Large intestine (tissue), 3 donors: ENCODE data around the gene STK39. TPM values are rescaled to one million over a fixed set of nuclear protein-coding genes. Genes with fewer than 3 reads are reported as not detected.
A peak's percentile ranks its signal among the peaks of the same experiment; 100 is the strongest.

ENCODE experiments used
- DNase-seq, 2 donors: peaks; one replicate each; pipeline versions ENCODE4 v3.0.0 to v3.0.0-alpha.2; 2013
- H3K27ac ChIP-seq: one replicate; pipeline ENCODE4 v1.5.1; 2013; ENCODE audit warnings: low read length
- H3K27me3 ChIP-seq: 2 replicates; pipeline ENCODE4 v1.6.1; 2013; ENCODE audit warnings: low read length; ENCODE audit not compliant: control insufficient read depth, insufficient read depth
- H3K36me3 ChIP-seq: 2 replicates; pipeline ENCODE4 v1.6.1; 2013; ENCODE audit warnings: low read length; ENCODE audit not compliant: control insufficient read depth, insufficient read depth
- H3K4me1 ChIP-seq: one replicate; pipeline ENCODE4 v1.6.1; 2013; ENCODE audit warnings: low read length; ENCODE audit not compliant: control insufficient read depth, insufficient read depth
- H3K4me3 ChIP-seq: one replicate; pipeline ENCODE4 v1.5.1; 2013; ENCODE audit warnings: low read length
- H3K9me3 ChIP-seq: one replicate; pipeline ENCODE4 v1.6.1; 2013; ENCODE audit warnings: mild to moderate bottlenecking, low read depth, low read length, moderate library complexity; ENCODE audit not compliant: control insufficient read depth
- WGBS: methylation state at CpG from one replicate; pipeline ENCODE4 v1.1.5; 2013; ENCODE audit warnings: low lambda C conversion rate; ENCODE audit not compliant: insufficient coverage; 5-methylcytosine and 5-hydroxymethylcytosine counted together
- polyA plus RNA-seq: library from polyadenylated mRNA; unstranded; fragments of 120-200 nt; gene quantifications from one replicate; pipeline ENCODE4 v1.2.1, GENCODE V29; 2013

The STK39 gene
- polyA plus RNA-seq, 1 donor, result 22.4 TPM

GRCh38 chr2:168008646-168009195, 238.7 kb downstream of the STK39 start:
- H3K27ac ChIP-seq, result peak overlapping the region; percentile 58
- peaks cover 14% of the 10 kb centered on the region for H3K4me1 ChIP-seq
- WGBS, result no CpG with 5 or more reads among the region's 3 CpGs
- no peak overlapping the region for H3K4me3 ChIP-seq
- peaks cover 2% of the 10 kb centered on the region for H3K36me3 ChIP-seq
- H3K27me3 ChIP-seq, result no peaks in the 10 kb centered on the region
- peak; percentile 57 to 81 for DNase-seq
- no peaks in the 10 kb centered on the region for H3K9me3 ChIP-seq

GRCh38 chr2:168006498-168006897, 240.9 kb downstream of the STK39 start:
- no peaks in the 10 kb centered on the region for H3K9me3 ChIP-seq
- H3K4me1 ChIP-seq, result peaks cover 14% of the 10 kb centered on the region
- H3K27me3 ChIP-seq, result no peaks in the 10 kb centered on the region
- peak in 1 of 2 donors; percentile 12 for DNase-seq
- no peak overlapping the region for H3K4me3 ChIP-seq
- no peaks in the 10 kb centered on the region for H3K36me3 ChIP-seq
- H3K27ac ChIP-seq, result no peak overlapping the region
- no CpG with 5 or more reads among the region's 5 CpGs for WGBS

GRCh38 chr2:168005586-168005985, 241.8 kb downstream of the STK39 start:
- no peak for DNase-seq
- no peak overlapping the region for H3K4me3 ChIP-seq
- H3K27ac ChIP-seq, result no peak overlapping the region
- WGBS, result no CpG with 5 or more reads among the region's 3 CpGs
- H3K27me3 ChIP-seq, result no peaks in the 10 kb centered on the region
- peaks cover 14% of the 10 kb centered on the region for H3K4me1 ChIP-seq
- no peaks in the 10 kb centered on the region for H3K9me3 ChIP-seq
- H3K36me3 ChIP-seq, result no peaks in the 10 kb centered on the region

- H3K9me3 ChIP-seq, result no peaks in the 10 kb centered on the region
- no peak overlapping the region for H3K27ac ChIP-seq
- H3K4me1 ChIP-seq, result peaks cover 8% of the 10 kb centered on the region
- H3K36me3 ChIP-seq, result no peaks in the 10 kb centered on the region
- WGBS, result 100% methylated on average over 1 of the region's 3 CpGs
- no peaks in the 10 kb centered on the region for H3K27me3 ChIP-seq
- H3K4me3 ChIP-seq, result no peak overlapping the region
- DNase-seq, result no peak
Observed at GRCh38 chr2:168003876-168004275, 243.5 kb downstream of the STK39 start.

- peak overlapping the region; percentile 36 for H3K27ac ChIP-seq
- no peaks in the 10 kb centered on the region for H3K27me3 ChIP-seq
- H3K36me3 ChIP-seq, result no peaks in the 10 kb centered on the region
- H3K4me3 ChIP-seq, result no peak overlapping the region
- H3K4me1 ChIP-seq, result peaks cover 9% of the 10 kb centered on the region
- WGBS, result 0% methylated on average over 1 of the region's 2 CpGs
- H3K9me3 ChIP-seq, result no peaks in the 10 kb centered on the region
- peak in 1 of 2 donors; percentile 52 for DNase-seq
Observed at GRCh38 chr2:168002021-168002553, 245.3 kb downstream of the STK39 start.

- no peak for DNase-seq
- Histone ChIP-seq H3K36me3 (no peaks in the 10 kb centered on the region), H3K9me3 (no peaks in the 10 kb centered on the region), H3K27ac (no peak overlapping the region), H3K4me3 (no peak overlapping the region), H3K4me1 (peaks cover 8% of the 10 kb centered on the region), H3K27me3 (no peaks in the 10 kb centered on the region)
- 100% methylated on average over 1 of the region's 1 CpG for WGBS
Observed at GRCh38 chr2:167992278-167992677, 255.1 kb downstream of the STK39 start.

GRCh38 chr2:167990062-167990461, 257.3 kb downstream of the STK39 start:
- Histone ChIP-seq H3K27ac (no peak overlapping the region), H3K36me3 (no peaks in the 10 kb centered on the region), H3K9me3 (no peaks in the 10 kb centered on the region), H3K4me1 (peaks cover 3% of the 10 kb centered on the region), H3K4me3 (no peak overlapping the region), H3K27me3 (no peaks in the 10 kb centered on the region)
- DNase-seq, result no peak
- WGBS, result 90% methylated on average over 4 of the region's 4 CpGs

- DNase-seq, result no peak
- H3K27me3 ChIP-seq, result no peaks in the 10 kb centered on the region
- H3K4me3 ChIP-seq, result no peak overlapping the region
- no peaks in the 10 kb centered on the region for H3K36me3 ChIP-seq
- H3K27ac ChIP-seq, result no peak overlapping the region
- H3K4me1 ChIP-seq, result peaks cover 3% of the 10 kb centered on the region
- H3K9me3 ChIP-seq, result no peaks in the 10 kb centered on the region
- WGBS, result 100% methylated on average over 1 of the region's 2 CpGs
Observed at GRCh38 chr2:167988296-167988695, 259.1 kb downstream of the STK39 start.

- peaks cover 3% of the 10 kb centered on the region for H3K4me1 ChIP-seq
- DNase-seq, result no peak
- H3K36me3 ChIP-seq, result no peaks in the 10 kb centered on the region
- no peak overlapping the region for H3K27ac ChIP-seq
- no peak overlapping the region for H3K4me3 ChIP-seq
- no peaks in the 10 kb centered on the region for H3K9me3 ChIP-seq
- H3K27me3 ChIP-seq, result no peaks in the 10 kb centered on the region
- WGBS, result no CpG with 5 or more reads among the region's 1 CpG
Observed at GRCh38 chr2:167987558-167987957, 259.8 kb downstream of the STK39 start.

- no peaks in the 10 kb centered on the region for H3K36me3 ChIP-seq
- H3K27me3 ChIP-seq, result no peaks in the 10 kb centered on the region
- WGBS, result 100% methylated on average over 1 of the region's 6 CpGs
- H3K4me1 ChIP-seq, result peaks cover 3% of the 10 kb centered on the region
- no peak for DNase-seq
- no peaks in the 10 kb centered on the region for H3K9me3 ChIP-seq
- H3K4me3 ChIP-seq, result no peak overlapping the region
- no peak overlapping the region for H3K27ac ChIP-seq
Observed at GRCh38 chr2:167987026-167987425, 260.4 kb downstream of the STK39 start.

GRCh38 chr2:167986223-167986622, 261.2 kb downstream of the STK39 start:
- H3K36me3 ChIP-seq, result no peaks in the 10 kb centered on the region
- WGBS, result 80% methylated on average over 1 of the region's 2 CpGs
- no peaks in the 10 kb centered on the region for H3K4me1 ChIP-seq
- no peak overlapping the region for H3K4me3 ChIP-seq
- H3K9me3 ChIP-seq, result no peaks in the 10 kb centered on the region
- H3K27me3 ChIP-seq, result no peaks in the 10 kb centered on the region
- H3K27ac ChIP-seq, result no peak overlapping the region
- no peak for DNase-seq
